ENCODE data around the gene IHH. TPM values are rescaled to one million over a fixed set of nuclear protein-coding genes. Genes with fewer than 3 reads are reported as not detected.
A peak's percentile ranks its signal among the peaks of the same experiment; 100 is the strongest.

The IHH gene
- total and polyA plus RNA-seq, 8 donors: 1.0 to 3.7 (median 1.8) TPM

DNA sequence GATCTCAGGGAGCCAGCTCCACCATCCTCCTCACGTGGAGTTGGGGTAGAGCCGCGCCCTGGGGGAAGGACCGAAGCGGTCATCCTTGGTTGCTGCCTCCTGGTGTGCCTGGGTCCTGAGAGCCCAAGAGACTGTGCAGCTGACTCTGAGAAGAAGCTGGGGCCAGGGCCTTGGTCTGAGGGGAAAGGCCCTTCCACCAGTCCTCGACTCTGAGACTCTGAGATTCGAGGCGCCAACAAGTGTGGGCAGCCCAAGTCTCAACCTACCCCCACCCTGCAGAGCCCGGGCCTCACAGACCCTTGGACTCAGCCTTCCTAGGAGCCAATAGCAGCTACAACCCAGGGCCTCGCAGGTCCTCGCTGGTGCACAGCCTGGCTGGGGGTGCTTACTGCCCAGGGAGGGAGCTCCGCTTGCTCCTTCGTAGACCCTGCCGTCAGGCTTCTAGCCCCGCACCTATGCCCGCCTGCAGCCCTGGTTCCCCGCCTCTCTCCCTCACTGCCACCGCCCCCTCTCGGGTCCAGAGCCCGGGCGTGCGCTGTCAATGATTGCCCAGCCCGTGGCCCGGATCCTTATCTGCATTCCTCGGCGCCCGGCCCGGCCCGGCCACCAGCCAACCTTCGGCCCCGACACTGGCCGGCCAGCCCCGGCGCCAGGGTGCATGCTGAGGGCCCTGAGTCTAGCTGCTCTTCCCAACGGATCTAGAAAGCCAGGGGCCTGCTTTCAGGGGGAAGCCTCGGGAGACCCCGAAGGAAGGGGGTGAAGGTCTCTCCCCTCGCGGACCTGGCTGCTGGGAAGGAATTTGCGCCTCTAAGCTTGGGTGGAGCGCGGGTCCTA is 2.0 kb downstream of the IHH start:
- TF ChIP-seq, protein P1, sequence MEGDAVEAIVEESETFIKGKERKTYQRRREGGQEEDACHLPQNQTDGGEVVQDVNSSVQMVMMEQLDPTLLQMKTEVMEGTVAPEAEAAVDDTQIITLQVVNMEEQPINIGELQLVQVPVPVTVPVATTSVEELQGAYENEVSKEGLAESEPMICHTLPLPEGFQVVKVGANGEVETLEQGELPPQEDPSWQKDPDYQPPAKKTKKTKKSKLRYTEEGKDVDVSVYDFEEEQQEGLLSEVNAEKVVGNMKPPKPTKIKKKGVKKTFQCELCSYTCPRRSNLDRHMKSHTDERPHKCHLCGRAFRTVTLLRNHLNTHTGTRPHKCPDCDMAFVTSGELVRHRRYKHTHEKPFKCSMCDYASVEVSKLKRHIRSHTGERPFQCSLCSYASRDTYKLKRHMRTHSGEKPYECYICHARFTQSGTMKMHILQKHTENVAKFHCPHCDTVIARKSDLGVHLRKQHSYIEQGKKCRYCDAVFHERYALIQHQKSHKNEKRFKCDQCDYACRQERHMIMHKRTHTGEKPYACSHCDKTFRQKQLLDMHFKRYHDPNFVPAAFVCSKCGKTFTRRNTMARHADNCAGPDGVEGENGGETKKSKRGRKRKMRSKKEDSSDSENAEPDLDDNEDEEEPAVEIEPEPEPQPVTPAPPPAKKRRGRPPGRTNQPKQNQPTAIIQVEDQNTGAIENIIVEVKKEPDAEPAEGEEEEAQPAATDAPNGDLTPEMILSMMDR (IDR thresholded peaks at IDR 0.05): no peak
- peak; percentile 88 for ATAC-seq

DNA sequence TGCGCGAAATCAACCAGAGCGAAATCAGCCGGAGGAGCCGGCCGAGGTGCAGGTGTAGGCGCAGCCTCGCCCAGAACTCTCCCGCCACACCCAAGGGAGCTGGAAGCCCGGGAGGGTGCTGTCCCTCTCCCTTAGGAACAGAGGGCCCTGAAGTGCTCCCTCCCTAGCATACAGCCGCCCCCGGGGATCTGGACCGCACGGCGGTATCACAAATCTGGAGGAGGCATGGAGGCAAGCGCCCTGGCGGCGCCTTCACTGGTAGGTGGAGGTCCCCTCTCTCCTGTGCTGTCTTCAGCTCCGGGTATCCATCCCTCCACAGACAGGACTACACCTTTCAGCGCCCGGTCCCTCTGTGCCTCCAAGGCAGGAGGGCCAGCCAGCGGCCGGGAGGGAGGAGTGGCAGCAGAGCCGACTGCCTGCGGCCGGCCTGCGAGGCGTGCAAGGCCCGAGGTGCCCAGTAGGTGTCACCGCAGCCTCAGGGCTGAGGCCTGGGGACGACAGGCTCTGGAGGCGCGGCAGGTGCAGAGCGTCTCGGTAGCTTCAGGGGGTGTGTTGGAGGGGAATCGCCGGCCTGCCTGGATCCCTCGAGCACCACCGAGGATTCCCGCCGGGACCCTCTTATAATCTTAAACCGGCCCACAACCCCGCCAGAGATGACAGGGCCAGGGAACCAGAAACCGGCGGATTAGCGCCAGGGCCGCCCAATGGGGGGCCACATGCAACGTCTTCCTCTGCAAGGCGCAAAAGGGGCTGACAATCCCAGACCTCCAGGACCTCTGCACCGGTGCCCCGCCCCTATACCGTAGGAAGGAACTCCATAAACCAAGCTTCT is 2.8 kb downstream of the IHH start:
- H3K27me3 ChIP-seq: peaks cover 68 to 87% of the 10 kb centered on the region in 2 donors
- peak; percentile 94 for ATAC-seq
- no peaks in the 10 kb centered on the region for H3K36me3 ChIP-seq
- intact Hi-C loops (cut with DNase I): loop anchor here in 1 of 2 donors (5.0 to 10.0 kb wide), 3 partner anchors 67 to 247 kb away; partner anchors contain the start of gene PTPRN
- TF ChIP-seq, protein P1 (IDR thresholded peaks at IDR 0.05): peak; percentile 94 to 96
- H3K4me1 ChIP-seq: peaks cover 29 to 40% of the 10 kb centered on the region in 2 donors
- no peak overlapping the region for H3K27ac ChIP-seq
- no peaks in the 10 kb centered on the region for H3K9me3 ChIP-seq
- peak overlapping the region in 1 of 2 donors; percentile 34 for H3K4me3 ChIP-seq
- peak; percentile 46 to 94 (median 74) for DNase-seq

More for the DNA sequence above, 2.0 kb downstream of the IHH start:
- Histone ChIP-seq H3K36me3 (no peaks in the 10 kb centered on the region), H3K27me3 (peaks cover 69 to 95% of the 10 kb centered on the region in 2 donors), H3K27ac (no peak overlapping the region), H3K4me1 (peaks cover 29 to 40% of the 10 kb centered on the region in 2 donors), H3K9me3 (no peaks in the 10 kb centered on the region), H3K4me3 (peak overlapping the region in 1 of 2 donors; percentile 34)
- peak in 2 of 4 donors; percentile 63 to 90 for DNase-seq
- intact Hi-C loops (cut with DNase I): loop anchor here in 1 of 2 donors (5.0 to 10.0 kb wide), 3 partner anchors 66 to 246 kb away; partner anchors contain the start of gene PTPRN

DNA sequence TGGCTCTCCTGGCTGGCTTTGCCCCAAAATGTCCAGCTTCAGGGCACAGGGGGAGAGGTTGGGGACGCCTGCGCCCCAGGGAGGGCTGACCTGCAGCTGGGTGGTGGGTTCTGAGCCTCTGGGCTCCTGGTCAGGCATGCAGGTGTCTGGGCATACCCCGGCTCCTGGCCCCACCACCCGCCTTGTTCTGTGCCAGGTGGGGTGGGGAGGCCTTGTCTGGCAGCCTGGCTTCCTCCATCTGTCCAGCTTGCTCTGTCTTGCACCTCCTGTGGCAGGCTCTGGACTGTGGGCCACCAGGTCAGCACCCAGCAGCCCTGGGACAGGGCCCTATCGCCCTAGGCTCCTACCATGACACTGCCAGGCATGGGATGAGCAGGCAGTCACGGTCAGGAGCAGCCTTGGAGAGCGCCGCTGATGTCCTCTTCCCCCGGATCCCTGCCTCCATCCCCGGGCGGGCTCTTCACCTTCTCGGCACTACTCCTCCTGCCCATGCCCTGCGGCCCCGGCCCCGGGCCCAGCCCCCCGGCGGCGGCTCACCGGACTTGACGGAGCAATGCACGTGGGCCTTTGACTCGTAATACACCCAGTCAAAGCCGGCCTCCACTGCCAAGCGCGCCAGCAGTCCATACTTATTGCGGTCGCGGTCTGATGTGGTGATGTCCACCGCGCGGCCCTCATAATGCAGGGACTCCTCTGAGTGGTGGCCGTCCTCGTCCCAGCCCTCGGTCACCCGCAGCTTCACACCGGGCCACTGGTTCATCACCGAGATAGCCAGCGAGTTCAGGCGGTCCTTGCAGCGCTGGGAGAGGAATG is 3.6 kb downstream of the IHH start:
- H3K4me3 ChIP-seq: no peak overlapping the region
- peaks cover 29 to 40% of the 10 kb centered on the region in 2 donors for H3K4me1 ChIP-seq
- intact Hi-C loops (cut with DNase I): loop anchor here in 1 of 2 donors (5.0 to 10.0 kb wide), 3 partner anchors 68 to 248 kb away; partner anchors contain the start of gene PTPRN
- ATAC-seq: no peak
- H3K27ac ChIP-seq: no peak overlapping the region
- TF ChIP-seq, protein P1 (IDR thresholded peaks at IDR 0.05): no peak
- H3K9me3 ChIP-seq: no peaks in the 10 kb centered on the region
- DNase-seq: peak in 1 of 4 donors; percentile 79
- H3K27me3 ChIP-seq: peaks cover 60 to 83% of the 10 kb centered on the region in 2 donors
- no peaks in the 10 kb centered on the region for H3K36me3 ChIP-seq

DNA sequence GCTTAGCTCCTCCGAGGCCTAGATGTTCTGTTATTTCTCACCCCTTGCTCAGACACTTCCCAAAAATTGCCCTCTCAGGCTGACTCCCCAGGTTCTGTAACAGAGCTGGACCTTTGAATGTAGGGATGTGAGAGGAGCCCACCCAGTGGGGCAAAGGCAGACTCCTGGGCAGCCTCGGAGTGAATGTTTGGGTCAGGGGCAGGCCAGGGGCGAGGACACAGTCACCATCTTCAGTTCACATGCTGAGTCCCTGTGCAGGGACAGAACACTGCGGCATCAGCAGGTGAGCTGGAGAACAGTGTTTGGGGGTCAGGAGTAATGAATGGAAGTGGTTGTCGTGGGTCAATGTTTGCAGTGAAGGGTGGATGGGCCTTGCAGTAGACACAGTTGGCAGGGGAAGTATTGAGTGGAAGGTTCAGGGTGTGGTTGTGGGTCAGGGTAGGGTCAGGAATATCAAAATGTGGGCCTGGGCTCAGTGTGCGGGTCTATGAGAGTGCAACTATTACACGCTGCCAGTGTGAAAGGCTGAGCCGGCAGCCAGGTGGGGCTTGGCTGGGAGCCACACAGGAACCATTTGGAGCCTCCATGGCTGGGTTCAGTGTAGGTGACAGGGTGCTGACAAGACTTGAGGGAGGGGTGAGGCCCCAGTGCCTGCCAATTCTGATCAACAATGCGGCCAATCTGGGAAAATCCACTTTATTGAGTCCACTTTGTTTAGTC is 4.4 kb downstream of the IHH start:
- ATAC-seq: no peak
- no peak for DNase-seq
- H3K9me3 ChIP-seq: no peaks in the 10 kb centered on the region
- H3K27ac ChIP-seq: no peak overlapping the region
- peaks cover 29 to 39% of the 10 kb centered on the region in 2 donors for H3K4me1 ChIP-seq
- intact Hi-C loops (cut with DNase I): loop anchor here in 1 of 2 donors (5.0 to 10.0 kb wide), 3 partner anchors 68 to 248 kb away; partner anchors contain the start of gene PTPRN
- no peaks in the 10 kb centered on the region for H3K36me3 ChIP-seq
- H3K4me3 ChIP-seq: no peak overlapping the region
- H3K27me3 ChIP-seq: peaks cover 52 to 83% of the 10 kb centered on the region in 2 donors
- TF ChIP-seq, protein P1 (IDR thresholded peaks at IDR 0.05): no peak

Measured in left lung (tissue), 10 donors.